Sigmoid colon (tissue), 4 donors: Measurements from ENCODE around the gene RAD51.

Experiments used
- EP300 ChIP-seq, 4 donors: sonication (generic); formaldehyde crosslinking; IDR thresholded peaks; one replicate each; pipeline ENCODE4 v1.6.1; 2017; ENCODE audit warnings: antibody characterized with exemption in 4 of 4
- POLR2A ChIP-seq, 2 donors: fragments of 450-650 bp; IDR thresholded peaks; one replicate each; pipeline ENCODE4 v1.6.1; 2016; ENCODE audit warnings: antibody characterized with exemption in 2 of 2, mild to moderate bottlenecking in 2 of 2, moderate library complexity in 2 of 2
- POLR2AphosphoS5 ChIP-seq, 4 donors: sonication (generic); formaldehyde crosslinking; IDR thresholded peaks; one replicate each; pipeline ENCODE4 v1.6.1; 2017; ENCODE audit warnings: antibody characterized with exemption in 4 of 4
- TF ChIP-seq, protein P1 (sequence below), 4 experiments: fragments of 450-650 bp in 3 of 4; fragments of 200-600 bp in 1 of 4; IDR thresholded peaks; one replicate each; pipeline ENCODE4 v1.5.1; 2016 to 2019; ENCODE audit warnings: antibody characterized with exemption in 4 of 4, mild to moderate bottlenecking in 3 of 4, moderate library complexity in 2 of 4

- TF ChIP-seq, protein P1, sequence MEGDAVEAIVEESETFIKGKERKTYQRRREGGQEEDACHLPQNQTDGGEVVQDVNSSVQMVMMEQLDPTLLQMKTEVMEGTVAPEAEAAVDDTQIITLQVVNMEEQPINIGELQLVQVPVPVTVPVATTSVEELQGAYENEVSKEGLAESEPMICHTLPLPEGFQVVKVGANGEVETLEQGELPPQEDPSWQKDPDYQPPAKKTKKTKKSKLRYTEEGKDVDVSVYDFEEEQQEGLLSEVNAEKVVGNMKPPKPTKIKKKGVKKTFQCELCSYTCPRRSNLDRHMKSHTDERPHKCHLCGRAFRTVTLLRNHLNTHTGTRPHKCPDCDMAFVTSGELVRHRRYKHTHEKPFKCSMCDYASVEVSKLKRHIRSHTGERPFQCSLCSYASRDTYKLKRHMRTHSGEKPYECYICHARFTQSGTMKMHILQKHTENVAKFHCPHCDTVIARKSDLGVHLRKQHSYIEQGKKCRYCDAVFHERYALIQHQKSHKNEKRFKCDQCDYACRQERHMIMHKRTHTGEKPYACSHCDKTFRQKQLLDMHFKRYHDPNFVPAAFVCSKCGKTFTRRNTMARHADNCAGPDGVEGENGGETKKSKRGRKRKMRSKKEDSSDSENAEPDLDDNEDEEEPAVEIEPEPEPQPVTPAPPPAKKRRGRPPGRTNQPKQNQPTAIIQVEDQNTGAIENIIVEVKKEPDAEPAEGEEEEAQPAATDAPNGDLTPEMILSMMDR (IDR thresholded peaks at IDR 0.05) = no peak
- no peak for TF ChIP-seq POLR2A (IDR thresholded peaks at IDR 0.05)
- no peak for TF ChIP-seq EP300 (IDR thresholded peaks at IDR 0.05)
- TF ChIP-seq POLR2AphosphoS5 (IDR thresholded peaks at IDR 0.05) = no peak
Observed at GRCh38 chr15:40764629-40765103, 69.7 kb downstream of the RAD51 start.
